Activated naive CD4-positive, alpha-beta T cell treated with anti-CD3 and anti-CD28 coated beads, Interleukin-2, amount 10 ng/mL, durations not matched to agents 7 days and 5 days (primary cell): Measurements from ENCODE around the gene ANKRD63.
A peak's percentile ranks its signal among the peaks of the same experiment; 100 is the strongest.

Experiments used
- CTCF ChIA-PET: fragments of 350-600 bp; sonication (Branson Sonifier 250); formaldehyde crosslinking; loops from one replicate; lab custom pipeline; 2021; ENCODE audit warnings: antibody characterized with exemption; lab: Charles Lee
- DNase-seq: peaks from one replicate; pipeline ENCODE4 v3.0.0-alpha.2; 2020
- H3K27ac Mint-ChIP-seq: one replicate; pipeline ENCODE4 v1.8.0; 2021; ENCODE audit warnings: mild to moderate bottlenecking, moderate library complexity, mixed read lengths
- H3K27me3 Mint-ChIP-seq: one replicate; pipeline ENCODE4 v1.8.0; 2021; ENCODE audit warnings: mild to moderate bottlenecking, mixed read lengths
- H3K36me3 Mint-ChIP-seq: one replicate; pipeline ENCODE4 v1.8.0; 2021; ENCODE audit warnings: mixed read lengths
- H3K4me1 Mint-ChIP-seq: one replicate; pipeline ENCODE4 v1.8.0; 2021; ENCODE audit warnings: mixed read lengths
- H3K4me3 Mint-ChIP-seq: one replicate; pipeline ENCODE4 v1.8.0; 2021; ENCODE audit warnings: mild to moderate bottlenecking, moderate library complexity, mixed read lengths
- H3K9me3 Mint-ChIP-seq: one replicate; pipeline ENCODE4 v1.8.0; 2021; ENCODE audit warnings: mixed read lengths

The ANKRD63 gene

GRCh38 chr15:40242213-40242599 is 40.7 kb downstream of the ANKRD63 start:
- Mint-ChIP-seq H3K36me3 (no peaks in the 10 kb centered on the region), H3K9me3 (no peaks in the 10 kb centered on the region), H3K27me3 (peaks cover 83% of the 10 kb centered on the region), H3K4me1 (peaks cover 12% of the 10 kb centered on the region), H3K4me3 (no peak overlapping the region), H3K27ac (no peak overlapping the region)
- DNase-seq = no peak
- CTCF ChIA-PET = interaction anchor here (1.3 to 5.2 kb wide), 2 partner anchors 32 to 68 kb away, joined by 3 to 26 read pairs; no protein-coding TSS in a partner anchor

- peaks cover 79% of the 10 kb centered on the region for H3K27me3 Mint-ChIP-seq
- no peak for DNase-seq
- H3K27ac Mint-ChIP-seq = no peak overlapping the region
- CTCF ChIA-PET = interaction anchor here (1.1 to 5.2 kb wide), 5 partner anchors 10 to 69 kb away, joined by 3 to 26 read pairs (median 3); no protein-coding TSS in a partner anchor
- H3K36me3 Mint-ChIP-seq = no peaks in the 10 kb centered on the region
- H3K4me3 Mint-ChIP-seq = no peak overlapping the region
- H3K4me1 Mint-ChIP-seq = peaks cover 12% of the 10 kb centered on the region
- no peaks in the 10 kb centered on the region for H3K9me3 Mint-ChIP-seq
Observed at GRCh38 chr15:40241269-40242212, 41.3 kb downstream of the ANKRD63 start.

GRCh38 chr15:40240619-40241221 is 42.1 kb downstream of the ANKRD63 start:
- CTCF ChIA-PET = interaction anchor here (1.1 to 5.2 kb wide), 4 partner anchors 10 to 33 kb away, joined by 3 to 26 read pairs (median 4); no protein-coding TSS in a partner anchor
- Mint-ChIP-seq H3K9me3 (no peaks in the 10 kb centered on the region), H3K27me3 (peaks cover 71% of the 10 kb centered on the region), H3K27ac (no peak overlapping the region), H3K4me3 (no peak overlapping the region), H3K36me3 (no peaks in the 10 kb centered on the region), H3K4me1 (peaks cover 12% of the 10 kb centered on the region)
- no peak for DNase-seq

- H3K4me1 Mint-ChIP-seq = peaks cover 13% of the 10 kb centered on the region
- H3K36me3 Mint-ChIP-seq = no peaks in the 10 kb centered on the region
- H3K27me3 Mint-ChIP-seq = peaks cover 63% of the 10 kb centered on the region
- no peak overlapping the region for H3K4me3 Mint-ChIP-seq
- H3K27ac Mint-ChIP-seq = no peak overlapping the region
- no peaks in the 10 kb centered on the region for H3K9me3 Mint-ChIP-seq
- CTCF ChIA-PET = interaction anchor here (0.6 to 5.2 kb wide), 5 partner anchors 14 to 214 kb away, joined by 3 to 26 read pairs (median 6); no protein-coding TSS in a partner anchor
- DNase-seq = no peak
Observed at GRCh38 chr15:40239693-40240618, 42.9 kb downstream of the ANKRD63 start.

GRCh38 chr15:40239404-40239692 is 43.5 kb downstream of the ANKRD63 start:
- CTCF ChIA-PET = interaction anchor here (0.6 to 5.2 kb wide), 4 partner anchors 15 to 214 kb away, joined by 3 to 26 read pairs (median 5); no protein-coding TSS in a partner anchor
- Mint-ChIP-seq H3K27me3 (peaks cover 60% of the 10 kb centered on the region), H3K4me1 (peaks cover 16% of the 10 kb centered on the region), H3K9me3 (no peaks in the 10 kb centered on the region), H3K36me3 (no peaks in the 10 kb centered on the region), H3K27ac (no peak overlapping the region), H3K4me3 (no peak overlapping the region)
- DNase-seq = no peak

GRCh38 chr15:40238532-40239403 is 44.1 kb downstream of the ANKRD63 start, which contains the start of gene PAK6:
Gene PAK6 (plus strand): TSS chr15:40239063. CDS start chr15:40264786, 25,723 bp downstream.
- Mint-ChIP-seq H3K9me3 (no peaks in the 10 kb centered on the region), H3K27me3 (peaks cover 60% of the 10 kb centered on the region), H3K4me1 (peaks cover 16% of the 10 kb centered on the region), H3K4me3 (no peak within 1 kb of the TSS), H3K36me3 (no peaks in the 10 kb centered on the region), H3K27ac (no peak within 1 kb of the TSS)
- DNase-seq = peak; percentile 45
- CTCF ChIA-PET = interaction anchor here (0.6 to 5.2 kb wide), 5 partner anchors 15 to 236 kb away, joined by 3 to 26 read pairs (median 3); no protein-coding TSS in a partner anchor

- DNase-seq = no peak
- Mint-ChIP-seq H3K9me3 (no peaks in the 10 kb centered on the region), H3K27ac (no peak overlapping the region), H3K36me3 (peaks cover 4% of the 10 kb centered on the region), H3K4me3 (no peak overlapping the region), H3K27me3 (peaks cover 32% of the 10 kb centered on the region), H3K4me1 (peaks cover 16% of the 10 kb centered on the region)
- CTCF ChIA-PET = interaction anchor here (0.8 to 1.8 kb wide), 2 partner anchors 18 to 39 kb away, joined by 3 to 7 read pairs; no protein-coding TSS in a partner anchor
Observed at GRCh38 chr15:40235201-40235885, 47.5 kb downstream of the ANKRD63 start.

- CTCF ChIA-PET = interaction anchor here (0.8 to 1.8 kb wide), 2 partner anchors 17 to 39 kb away, joined by 3 to 7 read pairs; no protein-coding TSS in a partner anchor
- peaks cover 16% of the 10 kb centered on the region for H3K4me1 Mint-ChIP-seq
- H3K36me3 Mint-ChIP-seq = peaks cover 6% of the 10 kb centered on the region
- no peaks in the 10 kb centered on the region for H3K9me3 Mint-ChIP-seq
- no peak for DNase-seq
- H3K27me3 Mint-ChIP-seq = peaks cover 26% of the 10 kb centered on the region
- no peak overlapping the region for H3K4me3 Mint-ChIP-seq
- no peak overlapping the region for H3K27ac Mint-ChIP-seq
Observed at GRCh38 chr15:40234783-40235182, 48.1 kb downstream of the ANKRD63 start.

- Mint-ChIP-seq H3K4me1 (peaks cover 11% of the 10 kb centered on the region), H3K36me3 (peaks cover 11% of the 10 kb centered on the region), H3K27me3 (peaks cover 18% of the 10 kb centered on the region), H3K27ac (no peak overlapping the region), H3K4me3 (no peak overlapping the region), H3K9me3 (no peaks in the 10 kb centered on the region)
- no peak for DNase-seq
- CTCF ChIA-PET = interaction anchor here (1.8 kb wide), 1 partner anchor 40 kb away, joined by 7 read pairs; no protein-coding TSS in a partner anchor
Observed at GRCh38 chr15:40233727-40234577, 48.9 kb downstream of the ANKRD63 start.

GRCh38 chr15:40232625-40233070 is 50.2 kb downstream of the ANKRD63 start:
- H3K9me3 Mint-ChIP-seq = no peaks in the 10 kb centered on the region
- peaks cover 3% of the 10 kb centered on the region for H3K4me1 Mint-ChIP-seq
- CTCF ChIA-PET = interaction anchor here (1.3 kb wide), 1 partner anchor 42 kb away, joined by 3 read pairs; no protein-coding TSS in a partner anchor
- H3K36me3 Mint-ChIP-seq = peaks cover 15% of the 10 kb centered on the region
- no peak for DNase-seq
- no peak overlapping the region for H3K4me3 Mint-ChIP-seq
- H3K27me3 Mint-ChIP-seq = peaks cover 5% of the 10 kb centered on the region
- no peak overlapping the region for H3K27ac Mint-ChIP-seq
